ENCODE results near the gene COG5. TPM values are rescaled to one million over a fixed set of nuclear protein-coding genes. Genes with fewer than 3 reads are reported as not detected.
A peak's percentile ranks its signal among the peaks of the same experiment; 100 is the strongest.

The COG5 gene
- total and polyA plus RNA-seq, 10 of the 15 experiments (the other 5 are each of a cell fraction or from before 2014, with no cell fraction given) = 5.5 to 27.9 (median 15.6) TPM

GRCh38 chr7:107168233-107169119, 395.2 kb downstream of the COG5 start, which contains the start of gene HBP1 (continued):
- TF ChIP-seq CEBPZ (IDR thresholded peaks at IDR 0.05; ENCODE audit: low read depth, low read length) (peak; percentile 97), MEF2A (IDR thresholded peaks at IDR 0.05; ENCODE audit: insufficient read depth, low read depth, low read length) (no peak), POLR2A (IDR thresholded peaks at IDR 0.05; ENCODE audit: low read depth, low read length) (peak; percentile 78), ELK1 (IDR thresholded peaks at IDR 0.05; ENCODE audit: low read depth, low read length) (peak; percentile 18), SUZ12 (IDR thresholded peaks at IDR 0.05; ENCODE audit: unreplicated experiment) (no peak), CREM (IDR thresholded peaks at IDR 0.05; ENCODE audit: low read depth) (peak; percentile 96), CHD2 (IDR thresholded peaks at IDR 0.05; ENCODE audit: borderline replicate concordance, low read depth, low read length) (peak; percentile 97), SKIL (IDR thresholded peaks at IDR 0.05; ENCODE audit: low read depth, poor library complexity, severe bottlenecking) (peak; percentile 93), NR2C1 (IDR thresholded peaks at IDR 0.05) (peak; percentile 81), NR2C2 (IDR thresholded peaks at IDR 0.05; ENCODE audit: borderline replicate concordance, control insufficient read depth, insufficient read length, low read depth) (no peak), NFYB (IDR thresholded peaks at IDR 0.05; ENCODE audit: insufficient read depth, low read depth, low read length) (peak; percentile 89), NR2F1 (conservative IDR thresholded peaks at IDR 0.05) (0 out of 2 replicates have a peak, but pooled peaks have one; percentile 10), PML (IDR thresholded peaks at IDR 0.05; ENCODE audit: low read length) (no peak; the same call in 1 of the 2 replicates), RB1 (IDR thresholded peaks at IDR 0.05; ENCODE audit: borderline replicate concordance) (no peak; the same call in 1 of the 2 replicates), EZH2 (IDR thresholded peaks at IDR 0.05; ENCODE audit: borderline replicate concordance, control insufficient read depth, low read depth, low read length) (no peak), SUPT20H (IDR thresholded peaks at IDR 0.05; ENCODE audit: borderline replicate concordance, control insufficient read depth, low read depth, low read length) (no peak), CBFB (IDR thresholded peaks at IDR 0.05; ENCODE audit: low read depth) (no peak), SIN3A (IDR thresholded peaks at IDR 0.05; ENCODE audit: low read depth, low read length) (peak; percentile 94), IKZF2 (IDR thresholded peaks at IDR 0.05) (no peak; a peak in 2 of 4 replicates), RCOR1 (conservative IDR thresholded peaks at IDR 0.05; ENCODE audit: low read depth, low read length) (no peak), ZZZ3 (IDR thresholded peaks at IDR 0.05; ENCODE audit: control insufficient read depth, insufficient read length, low read depth) (no peak), FOS (IDR thresholded peaks at IDR 0.05; ENCODE audit: borderline replicate concordance, extremely low read depth, insufficient read length) (peak; percentile 96), IRF3 (IDR thresholded peaks at IDR 0.05) (peak; percentile 97)
